ENCODE data around the gene SYNM.

The SYNM gene

GRCh38 chr15:99145005-99145404 lies 40.1 kb downstream of the SYNM start:
- DNase-seq = no peak

GRCh38 chr15:99145778-99146177 lies 40.9 kb downstream of the SYNM start:
- no peak for DNase-seq

- DNase-seq = no peak
These were observed 41.8 kb downstream of the SYNM start for GRCh38 chr15:99146661-99147060.

GRCh38 chr15:99148851-99149276 lies 44.0 kb downstream of the SYNM start:
- DNase-seq = no peak

- DNase-seq = no peak
These were observed 44.5 kb downstream of the SYNM start for GRCh38 chr15:99149366-99149765.

GRCh38 chr15:99151156-99151555 lies 46.3 kb downstream of the SYNM start:
- no peak for DNase-seq

GRCh38 chr15:99153026-99153535 lies 48.2 kb downstream of the SYNM start:
- no peak for DNase-seq

GRCh38 chr15:99154271-99154670 lies 49.4 kb downstream of the SYNM start:
- DNase-seq = no peak

GRCh38 chr15:99155961-99156443 lies 51.1 kb downstream of the SYNM start:
- no peak for DNase-seq

GRCh38 chr15:99157456-99157855 lies 52.6 kb downstream of the SYNM start:
- no peak for DNase-seq

- DNase-seq = no peak
These were observed 53.9 kb downstream of the SYNM start for GRCh38 chr15:99158626-99159412.

GRCh38 chr15:99163271-99164062 lies 58.6 kb downstream of the SYNM start:
- DNase-seq = no peak

GRCh38 chr15:99164119-99164518 lies 59.2 kb downstream of the SYNM start:
- no peak for DNase-seq

GRCh38 chr15:99165020-99165790 lies 60.3 kb downstream of the SYNM start:
- DNase-seq = no peak

GRCh38 chr15:99165956-99166689 lies 61.2 kb downstream of the SYNM start:
- no peak for DNase-seq

GRCh38 chr15:99167201-99167600 lies 62.3 kb downstream of the SYNM start:
- DNase-seq = no peak

GRCh38 chr15:99167640-99168039 lies 62.8 kb downstream of the SYNM start:
- DNase-seq = no peak

- DNase-seq = no peak
These were observed 64.0 kb downstream of the SYNM start for GRCh38 chr15:99168601-99169580.

GRCh38 chr15:99169769-99170311 lies 65.0 kb downstream of the SYNM start:
- DNase-seq = no peak

- no peak for DNase-seq
These were observed 65.7 kb downstream of the SYNM start for GRCh38 chr15:99170476-99171065.
